Measurements from ENCODE around the gene GLIS1. TPM values are rescaled to one million over a fixed set of nuclear protein-coding genes. Genes with fewer than 3 reads are reported as not detected.

GLIS1 gene
- not detected for total RNA-seq

GRCh38 chr1:53739109-53739681, at the start of gene GLIS1:
GLIS1 (minus strand) TSS chr1:53739164; CDS start chr1:53738064, 1,100 bp downstream.

GRCh38 chr1:53459321-53460175, 279.4 kb downstream of the GLIS1 start, which contains the start of gene DMRTB1:
DMRTB1 (plus strand) TSS chr1:53459399; CDS start chr1:53459454, 55 bp downstream.

Small RNAs within 50 kb of the gene (small RNA-seq; reads per million reads assigned to genes)
- not detected for gene RF00418 (ENCODE audit: low replicate concordance)
- gene RNU7-95P (ENCODE audit: low replicate concordance), result not detected

Other genes with a start within 250 kb of the GLIS1 start
- 31.6 TPM for gene NDC1, start 99.1 kb upstream of the GLIS1 start, total RNA-seq
- 14.1 TPM for gene YIPF1, start 150.6 kb upstream of the GLIS1 start, total RNA-seq
- gene DIO1, start 155.0 kb upstream of the GLIS1 start, total RNA-seq, result not detected
- gene IFT25, start 206.5 kb upstream of the GLIS1 start, total RNA-seq, result 29.4 TPM
- 17.2 TPM for gene LRRC42, start 207.2 kb upstream of the GLIS1 start, total RNA-seq

Data from parietal lobe (tissue), 2 donors.